Loucy (cell line): ENCODE measurements around the gene TSPEAR.

Source experiments
- H2AFZ ChIP-seq: fragments of 200-600 bp; sonication (generic); 2 replicates; pipeline ENCODE4 v1.6.0; 2016; ENCODE audit warnings: antibody characterized with exemption, mild to moderate bottlenecking, low read length, moderate library complexity
- H3F3A ChIP-seq: fragments of 200-600 bp; 2 replicates; pipeline ENCODE4 v1.6.0; 2016; ENCODE audit warnings: antibody characterized with exemption, low read depth, mild to moderate bottlenecking
- H3K27me3 ChIP-seq: fragments of 200-600 bp; sonication (generic); 2 replicates; pipeline ENCODE4 v1.6.1; 2014; ENCODE audit warnings: low read length, mild to moderate bottlenecking; ENCODE audit not compliant: insufficient read depth, poor library complexity, severe bottlenecking
- H3K36me3 ChIP-seq: fragments of 200-600 bp; sonication (generic); 2 replicates; pipeline ENCODE4 v1.6.1; 2016; ENCODE audit warnings: low read length; ENCODE audit not compliant: insufficient read depth
- H3K4me1 ChIP-seq: fragments of 200-600 bp; sonication (generic); 2 replicates; pipeline ENCODE4 v1.5.1; 2014; ENCODE audit warnings: low read length, mild to moderate bottlenecking; ENCODE audit not compliant: insufficient read depth, poor library complexity, severe bottlenecking
- H3K4me2 ChIP-seq: fragments of 200-600 bp; sonication (generic); 2 replicates; pipeline ENCODE4 v1.6.0; 2014; ENCODE audit warnings: antibody characterized with exemption, low read length, low read depth, mild to moderate bottlenecking; ENCODE audit not compliant: poor library complexity, severe bottlenecking
- H3K4me3 ChIP-seq: fragments of 200-600 bp; sonication (generic); 2 replicates; pipeline ENCODE4 v1.5.1; 2014; ENCODE audit warnings: low read length, mild to moderate bottlenecking, mixed read lengths; ENCODE audit not compliant: poor library complexity, severe bottlenecking
- H3K79me2 ChIP-seq: fragments of 200-600 bp; sonication (generic); 2 replicates; pipeline ENCODE4 v1.6.1; 2014; ENCODE audit warnings: low read length; ENCODE audit not compliant: insufficient read depth
- H3K9ac ChIP-seq: fragments of 200-600 bp; sonication (generic); 2 replicates; pipeline ENCODE4 v1.6.0; 2014; ENCODE audit warnings: mild to moderate bottlenecking, low read depth, low read length, moderate library complexity; ENCODE audit not compliant: poor library complexity, severe bottlenecking
- H3K9me2 ChIP-seq: fragments of 200-600 bp; sonication (generic); replicated peaks from 2 replicates; pipeline ENCODE4 v1.6.1; 2016; ENCODE audit warnings: low read depth, low read length, mixed read lengths
- H3K9me3 ChIP-seq: fragments of 200-600 bp; sonication (generic); 2 replicates; pipeline ENCODE4 v1.6.1; 2014; ENCODE audit warnings: mild to moderate bottlenecking, antibody characterized with exemption, low read length, low read depth; ENCODE audit not compliant: insufficient read depth
- H4K20me1 ChIP-seq: fragments of 200-600 bp; sonication (generic); 2 replicates; pipeline ENCODE4 v1.6.0; 2014; ENCODE audit warnings: antibody characterized with exemption, low read length, mild to moderate bottlenecking; ENCODE audit not compliant: insufficient read depth, poor library complexity, severe bottlenecking
- CTCF ChIP-seq: fragments of 200-600 bp; sonication (generic); conservative IDR thresholded peaks from 2 replicates; pipeline ENCODE4 v1.5.1; 2014; ENCODE audit warnings: mild to moderate bottlenecking, antibody characterized with exemption, low read length
- EZH2phosphoT487 ChIP-seq: fragments of 200-600 bp; IDR thresholded peaks from 2 replicates; pipeline ENCODE4 v1.6.1; 2018; ENCODE audit warnings: antibody characterized with exemption, mild to moderate bottlenecking, moderate library complexity, borderline replicate concordance

TSPEAR gene

DNA sequence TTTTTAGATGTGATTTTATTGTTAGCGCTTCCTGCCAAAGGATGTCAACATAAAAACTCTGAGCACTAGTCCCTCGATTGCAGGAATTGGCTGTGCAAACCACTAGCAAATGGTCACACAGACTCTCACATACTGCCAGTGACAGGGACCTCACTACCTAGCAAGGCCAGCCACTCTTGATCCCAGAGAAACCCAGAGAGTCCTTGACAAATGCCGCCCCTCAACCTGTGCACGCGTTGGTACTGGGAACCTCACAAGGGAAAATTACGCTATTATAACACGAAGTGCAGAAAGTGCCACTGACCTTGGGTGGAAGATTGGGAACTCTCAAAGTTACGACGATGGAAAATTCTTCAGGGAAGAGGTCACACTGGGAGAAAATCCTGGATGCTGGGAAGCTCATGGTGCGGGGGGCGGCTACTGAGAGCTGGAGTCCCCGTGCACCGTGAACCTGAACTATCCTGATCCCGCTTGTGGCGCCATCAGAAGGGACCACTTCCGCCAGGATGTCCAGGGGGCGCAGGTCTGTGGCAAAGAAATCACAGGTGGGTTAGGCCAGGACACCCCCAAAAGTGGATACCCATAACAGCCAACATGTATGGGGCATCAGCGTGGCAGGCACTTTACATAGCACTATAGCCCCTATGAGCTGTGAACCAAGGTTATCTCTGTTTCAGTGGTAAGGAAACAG is 143.7 kb downstream of the TSPEAR start:
- H3K27me3 ChIP-seq, result no peaks in the 10 kb centered on the region
- H3K79me2 ChIP-seq, result no peaks in the 10 kb centered on the region
- H3K9ac ChIP-seq, result no peak overlapping the region
- no peaks in the 10 kb centered on the region for H3K36me3 ChIP-seq
- no peak overlapping the region for H2AFZ ChIP-seq
- no peak overlapping the region for H3K4me3 ChIP-seq
- H3K9me2 ChIP-seq, result no peaks in the 10 kb centered on the region
- H3F3A ChIP-seq, result no peaks in the 10 kb centered on the region
- no peaks in the 10 kb centered on the region for H4K20me1 ChIP-seq
- no peak overlapping the region for H3K4me2 ChIP-seq
- no peaks in the 10 kb centered on the region for H3K4me1 ChIP-seq
- peaks cover 2% of the 10 kb centered on the region; the same call in 1 of the 2 replicates for H3K9me3 ChIP-seq
- TF ChIP-seq CTCF (no peak), EZH2phosphoT487 (no peak)

GRCh38 chr21:44566403-44566802 is 145.0 kb downstream of the TSPEAR start:
- no peak overlapping the region for H3K4me2 ChIP-seq
- H3K4me1 ChIP-seq, result no peaks in the 10 kb centered on the region
- no peaks in the 10 kb centered on the region for H3F3A ChIP-seq
- no peak overlapping the region for H3K9ac ChIP-seq
- H3K4me3 ChIP-seq, result no peak overlapping the region
- H3K9me2 ChIP-seq, result no peaks in the 10 kb centered on the region
- H3K36me3 ChIP-seq, result no peaks in the 10 kb centered on the region
- no peak overlapping the region for H2AFZ ChIP-seq
- H4K20me1 ChIP-seq, result no peaks in the 10 kb centered on the region
- H3K79me2 ChIP-seq, result no peaks in the 10 kb centered on the region
- no peak for TF ChIP-seq EZH2phosphoT487
- TF ChIP-seq CTCF, result no peak
- no peaks in the 10 kb centered on the region for H3K27me3 ChIP-seq
- peaks cover 3% of the 10 kb centered on the region; the same call in 1 of the 2 replicates for H3K9me3 ChIP-seq

DNA sequence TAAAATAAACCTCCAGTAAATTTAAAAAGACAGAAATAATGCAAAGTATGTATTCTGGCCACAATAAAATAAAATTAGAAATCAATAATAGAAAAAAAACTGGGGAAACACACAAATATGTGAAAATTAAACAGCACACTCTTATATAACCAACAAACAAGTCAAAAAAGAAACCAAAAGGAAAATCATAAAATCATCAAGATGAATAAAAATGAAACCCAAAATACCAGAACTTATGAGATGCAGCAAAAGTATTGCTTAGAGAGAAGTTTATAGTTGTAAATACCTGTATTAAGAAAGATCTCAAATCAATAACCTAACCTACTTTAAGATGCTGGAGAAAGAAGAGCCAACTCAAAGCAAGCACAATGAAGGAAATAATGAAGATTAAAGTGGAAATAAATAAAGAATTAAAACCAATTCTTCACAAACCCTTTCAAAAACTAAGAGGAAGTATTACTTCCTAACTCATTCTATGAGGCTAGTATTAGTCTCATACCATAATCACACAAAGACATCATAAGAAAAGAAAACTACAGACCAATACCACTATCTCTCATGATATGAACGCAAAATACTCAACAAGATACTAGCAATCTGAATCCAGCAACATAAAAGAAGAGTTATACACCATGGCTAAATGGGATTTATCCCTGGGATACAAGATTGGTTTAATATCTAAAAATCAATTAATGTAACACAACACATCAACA is 146.3 kb downstream of the TSPEAR start:
- H3K27me3 ChIP-seq, result no peaks in the 10 kb centered on the region
- H2AFZ ChIP-seq, result no peak overlapping the region
- peaks cover 3% of the 10 kb centered on the region; the same call in 1 of the 2 replicates for H3K9me3 ChIP-seq
- no peak overlapping the region for H3K4me3 ChIP-seq
- no peak overlapping the region for H3K4me2 ChIP-seq
- no peaks in the 10 kb centered on the region for H3K36me3 ChIP-seq
- H3F3A ChIP-seq, result no peaks in the 10 kb centered on the region
- no peaks in the 10 kb centered on the region for H3K9me2 ChIP-seq
- TF ChIP-seq CTCF (no peak), EZH2phosphoT487 (no peak)
- H4K20me1 ChIP-seq, result no peaks in the 10 kb centered on the region
- no peaks in the 10 kb centered on the region for H3K4me1 ChIP-seq
- H3K9ac ChIP-seq, result no peak overlapping the region
- no peaks in the 10 kb centered on the region for H3K79me2 ChIP-seq
